SU-DHL-6 (cell line): ENCODE measurements around the gene USP6NL.

Source experiments
- H2AFZ ChIP-seq: fragments of 200-600 bp; sonication (generic); 2 replicates; pipeline ENCODE4 v1.6.1; 2014; ENCODE audit warnings: low read depth, mild to moderate bottlenecking, moderate library complexity, mixed read lengths, antibody characterized with exemption, low read length; ENCODE audit not compliant: severe bottlenecking
- H3F3A ChIP-seq: fragments of 200-600 bp; shearing (Covaris generic); 2 replicates; pipeline ENCODE4 v1.6.0; 2016; ENCODE audit warnings: antibody characterized with exemption, mild to moderate bottlenecking; ENCODE audit not compliant: insufficient read depth
- H3K27ac ChIP-seq: fragments of 200-600 bp; sonication (generic); 2 replicates; pipeline ENCODE4 v1.5.1; 2016; ENCODE audit warnings: low read depth, mild to moderate bottlenecking, low read length, moderate library complexity, mixed read lengths
- H3K27me3 ChIP-seq: fragments of 200-600 bp; sonication (generic), shearing (Covaris generic); 2 replicates; pipeline ENCODE4 v1.6.0; 2014; ENCODE audit warnings: mild to moderate bottlenecking, low read length
- H3K36me3 ChIP-seq: fragments of 200-600 bp; sonication (generic); 2 replicates; pipeline ENCODE4 v1.6.1; 2014; ENCODE audit warnings: mild to moderate bottlenecking, low read length, mixed read lengths
- H3K4me2 ChIP-seq: fragments of 300-600, 200-600 bp; shearing (Covaris generic), sonication (generic); 2 replicates; pipeline ENCODE4 v1.6.0; 2014; ENCODE audit warnings: low read length, low read depth, mild to moderate bottlenecking; ENCODE audit not compliant: poor library complexity, severe bottlenecking
- H3K4me3 ChIP-seq: fragments of 200-600 bp; sonication (generic); 2 replicates; pipeline ENCODE4 v1.5.1; 2014; ENCODE audit warnings: antibody characterized with exemption, low read length, mild to moderate bottlenecking, mixed read lengths; ENCODE audit not compliant: insufficient read depth, poor library complexity, severe bottlenecking
- H3K79me2 ChIP-seq: fragments of 200-600 bp; sonication (generic); 2 replicates; pipeline ENCODE4 v1.6.1; 2014; ENCODE audit warnings: mild to moderate bottlenecking, low read length, moderate library complexity; ENCODE audit not compliant: insufficient read depth
- H3K9ac ChIP-seq: fragments of 200-600 bp; sonication (generic); 2 replicates; pipeline ENCODE4 v1.7.0; 2014; ENCODE audit warnings: mild to moderate bottlenecking, low read length
- H3K9me2 ChIP-seq: fragments of 200-600 bp; sonication (generic); replicated peaks from 2 replicates; pipeline ENCODE4 v1.6.1; 2014; ENCODE audit warnings: low read length; ENCODE audit not compliant: insufficient read depth
- H3K9me3 ChIP-seq: fragments of 200-600 bp; sonication (generic); 2 replicates; pipeline ENCODE4 v1.6.1; 2014; ENCODE audit warnings: low read length, mixed read lengths; ENCODE audit not compliant: insufficient read depth
- H4K20me1 ChIP-seq: fragments of 200-600 bp; sonication (generic); 2 replicates; pipeline ENCODE4 v1.6.1; 2014; ENCODE audit warnings: low read depth, mild to moderate bottlenecking, antibody characterized with exemption, low read length, moderate library complexity, mixed read lengths
- EZH2phosphoT487 ChIP-seq: fragments of 200-600 bp; sonication (generic), shearing (Covaris generic); conservative IDR thresholded peaks from 2 replicates; pipeline ENCODE4 v1.6.1; 2018; ENCODE audit warnings: mild to moderate bottlenecking, antibody characterized with exemption, low read length, moderate library complexity, mixed read lengths
- TF ChIP-seq, protein P1 (sequence below): fragments of 200-600 bp; sonication (generic); IDR thresholded peaks from one replicate; pipeline ENCODE4 v1.5.1; 2017; ENCODE audit warnings: antibody characterized with exemption, mild to moderate bottlenecking, low read length, moderate library complexity; ENCODE audit not compliant: insufficient read depth, poor library complexity, severe bottlenecking

Gene USP6NL

DNA sequence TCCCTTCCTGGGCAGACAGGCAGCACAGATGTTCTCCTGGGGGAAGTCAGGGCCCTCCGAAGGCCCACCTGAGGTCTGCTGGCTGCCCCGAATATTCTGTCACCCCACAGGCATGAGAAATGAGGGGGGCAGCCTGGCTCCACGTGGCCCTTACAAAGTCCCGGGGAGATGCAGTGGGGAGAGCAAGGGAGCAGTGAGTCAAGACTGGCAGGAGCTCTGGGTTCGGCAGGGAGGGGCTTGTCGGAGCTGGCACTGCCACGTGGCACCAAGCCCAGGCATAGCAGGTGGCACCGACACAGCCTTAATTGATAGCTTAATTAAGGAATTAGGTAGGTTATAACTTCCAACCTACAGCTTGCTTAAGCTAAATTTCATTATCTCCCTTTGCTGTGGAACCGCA lies 163.9 kb downstream of the USP6NL start:
- Histone ChIP-seq H3F3A (no peaks in the 10 kb centered on the region), H3K27me3 (no peaks in the 10 kb centered on the region), H2AFZ (no peak overlapping the region), H3K27ac (no peak overlapping the region), H3K9ac (no peak overlapping the region; the same call in 1 of the 2 replicates), H3K79me2 (no peaks in the 10 kb centered on the region), H4K20me1 (no peaks in the 10 kb centered on the region), H3K9me3 (no peaks in the 10 kb centered on the region), H3K4me2 (peak overlapping the region; percentile 60), H3K36me3 (no peaks in the 10 kb centered on the region), H3K9me2 (no peaks in the 10 kb centered on the region), H3K4me3 (no peak overlapping the region)
- no peak for TF ChIP-seq EZH2phosphoT487
- TF ChIP-seq, protein P1, sequence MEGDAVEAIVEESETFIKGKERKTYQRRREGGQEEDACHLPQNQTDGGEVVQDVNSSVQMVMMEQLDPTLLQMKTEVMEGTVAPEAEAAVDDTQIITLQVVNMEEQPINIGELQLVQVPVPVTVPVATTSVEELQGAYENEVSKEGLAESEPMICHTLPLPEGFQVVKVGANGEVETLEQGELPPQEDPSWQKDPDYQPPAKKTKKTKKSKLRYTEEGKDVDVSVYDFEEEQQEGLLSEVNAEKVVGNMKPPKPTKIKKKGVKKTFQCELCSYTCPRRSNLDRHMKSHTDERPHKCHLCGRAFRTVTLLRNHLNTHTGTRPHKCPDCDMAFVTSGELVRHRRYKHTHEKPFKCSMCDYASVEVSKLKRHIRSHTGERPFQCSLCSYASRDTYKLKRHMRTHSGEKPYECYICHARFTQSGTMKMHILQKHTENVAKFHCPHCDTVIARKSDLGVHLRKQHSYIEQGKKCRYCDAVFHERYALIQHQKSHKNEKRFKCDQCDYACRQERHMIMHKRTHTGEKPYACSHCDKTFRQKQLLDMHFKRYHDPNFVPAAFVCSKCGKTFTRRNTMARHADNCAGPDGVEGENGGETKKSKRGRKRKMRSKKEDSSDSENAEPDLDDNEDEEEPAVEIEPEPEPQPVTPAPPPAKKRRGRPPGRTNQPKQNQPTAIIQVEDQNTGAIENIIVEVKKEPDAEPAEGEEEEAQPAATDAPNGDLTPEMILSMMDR: no peak

DNA sequence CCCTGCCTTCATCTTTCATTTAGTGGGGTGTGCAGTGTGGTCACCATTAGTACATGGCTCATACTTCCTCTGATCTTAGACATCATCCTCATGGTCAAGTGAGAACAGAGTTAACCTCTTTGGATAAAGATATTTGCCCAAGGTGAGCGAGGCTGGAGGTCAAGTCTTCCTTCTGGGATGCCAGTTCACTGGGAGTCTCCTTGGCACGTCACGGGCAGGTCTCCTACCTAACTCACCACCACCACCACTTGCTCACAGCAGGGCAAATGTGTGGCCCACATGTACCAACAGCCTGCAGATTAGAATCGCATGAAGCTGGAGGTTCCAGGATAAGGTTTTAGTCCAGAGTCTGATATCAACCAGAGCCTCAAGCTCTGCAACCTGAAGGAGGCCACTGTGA lies 164.6 kb downstream of the USP6NL start:
- no peaks in the 10 kb centered on the region for H3K9me2 ChIP-seq
- no peaks in the 10 kb centered on the region for H3K36me3 ChIP-seq
- no peak overlapping the region for H3K4me2 ChIP-seq
- H3K27ac ChIP-seq: no peak overlapping the region
- H3K79me2 ChIP-seq: no peaks in the 10 kb centered on the region
- no peaks in the 10 kb centered on the region for H3K27me3 ChIP-seq
- H3K9ac ChIP-seq: no peak overlapping the region
- H2AFZ ChIP-seq: no peak overlapping the region
- H3K4me3 ChIP-seq: no peak overlapping the region
- no peaks in the 10 kb centered on the region for H3K9me3 ChIP-seq
- H3F3A ChIP-seq: no peaks in the 10 kb centered on the region
- TF ChIP-seq, protein P1: no peak
- TF ChIP-seq EZH2phosphoT487: no peak
- H4K20me1 ChIP-seq: no peaks in the 10 kb centered on the region

DNA sequence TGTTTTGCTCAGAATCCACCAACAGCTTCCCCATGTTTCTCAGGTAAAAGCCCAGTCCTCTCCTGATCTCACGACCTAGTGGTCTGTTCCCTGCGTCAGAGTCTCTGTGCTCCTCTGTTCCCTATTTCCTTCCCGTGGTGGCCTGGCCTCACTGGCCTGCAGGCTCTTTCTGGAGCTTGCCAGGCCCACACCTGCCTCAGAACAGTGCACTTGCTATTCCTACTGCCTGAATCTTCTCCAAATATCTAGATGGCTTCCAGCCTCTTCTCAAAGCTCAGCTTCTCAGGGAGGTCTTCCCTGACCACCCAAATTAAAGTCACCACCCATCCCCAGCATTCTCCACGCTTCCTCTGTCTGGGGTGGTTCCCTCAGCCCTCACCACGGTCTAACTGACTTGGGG lies 165.3 kb downstream of the USP6NL start:
- no peak for TF ChIP-seq EZH2phosphoT487
- TF ChIP-seq, protein P1: no peak
- H2AFZ ChIP-seq: no peak overlapping the region
- no peaks in the 10 kb centered on the region for H3K27me3 ChIP-seq

More for the DNA sequence above, 165.3 kb downstream of the USP6NL start:
- H3K4me2 ChIP-seq: no peak overlapping the region
- no peaks in the 10 kb centered on the region for H3K79me2 ChIP-seq
- H4K20me1 ChIP-seq: no peaks in the 10 kb centered on the region
- no peaks in the 10 kb centered on the region for H3K36me3 ChIP-seq
- no peak overlapping the region for H3K4me3 ChIP-seq
- no peaks in the 10 kb centered on the region for H3K9me3 ChIP-seq
- H3K9me2 ChIP-seq: no peaks in the 10 kb centered on the region
- no peak overlapping the region for H3K9ac ChIP-seq
- H3F3A ChIP-seq: no peaks in the 10 kb centered on the region
- no peak overlapping the region for H3K27ac ChIP-seq
